AG04450 (cell line): ENCODE measurements around the gene MXRA7. TPM values are rescaled to one million over a fixed set of nuclear protein-coding genes. Genes with fewer than 3 reads are reported as not detected.

Experiments used
- CTCF ChIA-PET: fragments of 300-600, 350-600 bp; formaldehyde crosslinking; extraction: SDS; loops from one replicate; lab custom pipeline; 2022; ENCODE audit warnings: antibody characterized with exemption, inconsistent platforms; lab: Charles Lee
- POLR2A ChIA-PET: fragments of 350-600 bp; formaldehyde crosslinking; extraction: SDS; loops from one replicate; lab custom pipeline; 2021; ENCODE audit warnings: antibody characterized with exemption, inconsistent platforms; lab: Yijun Ruan, JAX
- DNase-seq: peaks from one replicate; pipeline ENCODE4 v3.0.0-alpha.2; 2011; ENCODE audit warnings: low read depth, low spot score
- H3K27ac ChIP-seq: one replicate; pipeline ENCODE4 v1.5.1; 2012; ENCODE audit warnings: low read depth, low read length, control low read depth
- H3K27me3 ChIP-seq: one replicate; pipeline ENCODE4 v1.6.0; 2012; ENCODE audit warnings: low read length; ENCODE audit not compliant: control insufficient read depth, insufficient read depth
- H3K4me3 ChIP-seq: 2 replicates; pipeline ENCODE4 v1.5.1; 2011; ENCODE audit warnings: mild to moderate bottlenecking, low read depth, low read length, control low read depth
- H3K9me3 ChIP-seq: 2 replicates; pipeline ENCODE4 v1.5.1; 2012; ENCODE audit warnings: low read length; ENCODE audit not compliant: control insufficient read depth, insufficient read depth
- polyA plus RNA-seq: library from polyadenylated mRNA; depleted of rRNA; stranded (reverse); fragments of >200 nt; gene quantifications from 2 replicates; pipeline ENCODE4 v1.2.3, GENCODE V29; 2011; rRNA removed
- small RNA-seq: library from RNA; depleted of rRNA; stranded (forward); fragments of <200 nt; gene quantifications from one replicate; pipeline ENCODE3, GENCODE V24; 2012; ENCODE audit warnings: low read depth; ENCODE audit not compliant: insufficient read length
- TF ChIP-seq, protein P1 (sequence below): IDR thresholded peaks from 2 replicates; pipeline ENCODE4 v1.5.1; 2011; ENCODE audit warnings: low read depth, low read length, control low read depth, inconsistent platforms

The MXRA7 gene
- polyA plus RNA-seq, 1 experiment = 222 TPM

GRCh38 chr17:76633628-76634328, 77.0 kb downstream of the MXRA7 start:
- TF ChIP-seq, protein P1, sequence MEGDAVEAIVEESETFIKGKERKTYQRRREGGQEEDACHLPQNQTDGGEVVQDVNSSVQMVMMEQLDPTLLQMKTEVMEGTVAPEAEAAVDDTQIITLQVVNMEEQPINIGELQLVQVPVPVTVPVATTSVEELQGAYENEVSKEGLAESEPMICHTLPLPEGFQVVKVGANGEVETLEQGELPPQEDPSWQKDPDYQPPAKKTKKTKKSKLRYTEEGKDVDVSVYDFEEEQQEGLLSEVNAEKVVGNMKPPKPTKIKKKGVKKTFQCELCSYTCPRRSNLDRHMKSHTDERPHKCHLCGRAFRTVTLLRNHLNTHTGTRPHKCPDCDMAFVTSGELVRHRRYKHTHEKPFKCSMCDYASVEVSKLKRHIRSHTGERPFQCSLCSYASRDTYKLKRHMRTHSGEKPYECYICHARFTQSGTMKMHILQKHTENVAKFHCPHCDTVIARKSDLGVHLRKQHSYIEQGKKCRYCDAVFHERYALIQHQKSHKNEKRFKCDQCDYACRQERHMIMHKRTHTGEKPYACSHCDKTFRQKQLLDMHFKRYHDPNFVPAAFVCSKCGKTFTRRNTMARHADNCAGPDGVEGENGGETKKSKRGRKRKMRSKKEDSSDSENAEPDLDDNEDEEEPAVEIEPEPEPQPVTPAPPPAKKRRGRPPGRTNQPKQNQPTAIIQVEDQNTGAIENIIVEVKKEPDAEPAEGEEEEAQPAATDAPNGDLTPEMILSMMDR = no peak
- POLR2A ChIA-PET = no interaction called here
- no peak for DNase-seq

GRCh38 chr17:76631821-76632565, 78.8 kb downstream of the MXRA7 start:
- TF ChIP-seq, protein P1 = no peak

More at GRCh38 chr17:76633628-76634328, 77.0 kb downstream of the MXRA7 start:
- Histone ChIP-seq H3K27me3 (no peaks in the 10 kb centered on the region), H3K4me3 (no peak overlapping the region), H3K9me3 (no peaks in the 10 kb centered on the region), H3K27ac (no peak overlapping the region)
- CTCF ChIA-PET = interaction anchor here (4.9 kb wide), 1 partner anchor 10 kb away, joined by 38 read pairs; no protein-coding TSS in a partner anchor

DNA sequence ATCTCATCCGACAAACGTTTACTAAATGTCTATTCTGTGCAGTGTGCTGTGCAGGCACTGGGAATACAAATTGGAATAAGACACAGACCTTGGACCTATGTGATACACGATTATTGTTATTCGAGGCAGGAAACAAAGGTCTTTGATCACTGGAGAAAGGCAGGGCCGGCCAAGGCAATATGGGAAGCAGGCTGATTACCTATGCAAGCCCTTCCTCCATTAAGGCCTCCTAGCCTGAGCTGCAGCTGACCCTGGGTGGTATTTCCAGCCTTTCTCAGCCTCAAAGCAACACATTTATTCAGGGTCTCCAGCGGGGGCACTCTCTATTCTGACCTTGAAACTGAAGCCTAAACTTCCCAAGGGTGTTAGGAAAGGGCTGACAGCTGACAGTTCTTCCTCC, 80.6 kb downstream of the MXRA7 start:
- ChIA-PET POLR2A (no interaction called here), CTCF (no interaction called here)
- no peaks in the 10 kb centered on the region for H3K9me3 ChIP-seq
- TF ChIP-seq, protein P1 = no peak
- peaks cover 10% of the 10 kb centered on the region for H3K27me3 ChIP-seq
- no peak overlapping the region for H3K27ac ChIP-seq
- no peak overlapping the region for H3K4me3 ChIP-seq
- DNase-seq = no peak

More at GRCh38 chr17:76631821-76632565, 78.8 kb downstream of the MXRA7 start:
- H3K27ac ChIP-seq = no peak overlapping the region
- ChIA-PET POLR2A (no interaction called here), CTCF (interaction anchor here (4.9 kb wide), 1 partner anchor 8 kb away, joined by 38 read pairs; no protein-coding TSS in a partner anchor)
- DNase-seq = no peak
- no peaks in the 10 kb centered on the region for H3K27me3 ChIP-seq
- no peaks in the 10 kb centered on the region for H3K9me3 ChIP-seq
- H3K4me3 ChIP-seq = no peak overlapping the region

Small RNA genes within 50 kb of the gene (small RNA-seq; reads per million reads assigned to genes)
- gene AC005837.3 = not detected
- gene RF02271 = not detected
- not detected for gene RNU6-227P
- not detected for gene RNU6-97P
- not detected for gene RNY4P36

Other genes starting within 250 kb of the MXRA7 start
- gene AANAT, start 243.4 kb downstream of the MXRA7 start, polyA plus RNA-seq = 0.12 TPM in 1 of 2 replicates, not detected in the other
- gene RHBDF2, start 209.5 kb downstream of the MXRA7 start, polyA plus RNA-seq = 5.4 and 8.7 TPM in 2 replicates
- gene CYGB, start 173.3 kb downstream of the MXRA7 start, polyA plus RNA-seq = 7.4 and 7.7 TPM in 2 replicates
- gene PRCD, start 170.9 kb downstream of the MXRA7 start, polyA plus RNA-seq = 0.69 and 1.9 TPM in 2 replicates
- 0.17 and 0.36 TPM in 2 replicates for gene ST6GALNAC2, start 125.1 kb downstream of the MXRA7 start, polyA plus RNA-seq
- not detected in 2 replicates for gene ST6GALNAC1, start 67.2 kb downstream of the MXRA7 start, polyA plus RNA-seq
- 12.4 and 17.3 TPM in 2 replicates for gene JMJD6, start 15.6 kb upstream of the MXRA7 start, polyA plus RNA-seq
- gene METTL23, start 15.9 kb upstream of the MXRA7 start, polyA plus RNA-seq = 46.8 and 54.4 TPM in 2 replicates
- 170 and 184 TPM in 2 replicates for gene SRSF2, start 26.4 kb upstream of the MXRA7 start, polyA plus RNA-seq
- 20.3 and 21.1 TPM in 2 replicates for gene MFSD11, start 27.2 kb upstream of the MXRA7 start, polyA plus RNA-seq
- gene MGAT5B, start 157.4 kb upstream of the MXRA7 start, polyA plus RNA-seq = 0.69 and 0.81 TPM in 2 replicates